H9 (cell line): Measurements from ENCODE around the gene GPC6. TPM values are rescaled to one million over a fixed set of nuclear protein-coding genes. Genes with fewer than 3 reads are reported as not detected.

Experiments used
- DNase-seq: peaks from one replicate; pipeline ENCODE4 v3.0.0-alpha.2; 2017
- H2AFZ ChIP-seq: one replicate; pipeline ENCODE4 v1.6.1; 2013; ENCODE audit warnings: mild to moderate bottlenecking, low read length, control low read depth, moderate library complexity
- H2AK5ac ChIP-seq: 2 replicates; pipeline ENCODE4 v1.6.1; 2013; ENCODE audit warnings: low read length, control low read depth, mixed read lengths; ENCODE audit not compliant: insufficient read length
- H2BK120ac ChIP-seq: one replicate; pipeline ENCODE4 v1.6.1; 2013; ENCODE audit warnings: low read depth, mild to moderate bottlenecking, low read length, control low read depth, inconsistent platforms; ENCODE audit not compliant: poor library complexity, severe bottlenecking
- H2BK12ac ChIP-seq: 2 replicates; pipeline ENCODE4 v1.6.1; 2013; ENCODE audit warnings: low read length, control low read depth, mixed read lengths, low read depth; ENCODE audit not compliant: insufficient read length
- H2BK15ac ChIP-seq: 2 replicates; pipeline ENCODE4 v1.6.1; 2013; ENCODE audit warnings: low read depth, low read length, control low read depth
- H2BK20ac ChIP-seq: one replicate; pipeline ENCODE4 v1.6.1; 2013; ENCODE audit warnings: low read depth, mild to moderate bottlenecking, low read length, control low read depth, inconsistent platforms; ENCODE audit not compliant: poor library complexity, severe bottlenecking
- H2BK5ac ChIP-seq: 2 replicates; pipeline ENCODE4 v1.6.1; 2013; ENCODE audit warnings: low read length, control low read depth, mixed read lengths; ENCODE audit not compliant: insufficient read length
- H3K14ac ChIP-seq: 2 replicates; pipeline ENCODE4 v1.6.1; 2013; ENCODE audit warnings: low read length, control low read depth; ENCODE audit not compliant: insufficient read depth
- H3K18ac ChIP-seq: 2 replicates; pipeline ENCODE4 v1.6.1; 2013; ENCODE audit warnings: low read depth, mild to moderate bottlenecking, mixed read lengths, low read length, control low read depth; ENCODE audit not compliant: insufficient read length
- H3K23ac ChIP-seq: 2 replicates; pipeline ENCODE4 v1.6.1; 2013; ENCODE audit warnings: low read length, control low read depth, mixed read lengths, low read depth; ENCODE audit not compliant: insufficient read length
- H3K23me2 ChIP-seq: 2 replicates; pipeline ENCODE4 v1.6.1; 2013; ENCODE audit warnings: low read depth, mild to moderate bottlenecking, mixed read lengths, low read length, control low read depth; ENCODE audit not compliant: insufficient read length, poor library complexity, severe bottlenecking
- H3K27ac ChIP-seq: 2 replicates; pipeline ENCODE4 v1.5.1; 2013; ENCODE audit warnings: low read length, control low read depth, mixed read lengths, low read depth; ENCODE audit not compliant: insufficient read length
- H3K27me3 ChIP-seq: 2 replicates; pipeline ENCODE4 v1.6.1; 2013; ENCODE audit warnings: low read length, control low read depth, inconsistent platforms; ENCODE audit not compliant: insufficient read depth
- H3K4ac ChIP-seq: 2 replicates; pipeline ENCODE4 v1.6.1; 2013; ENCODE audit warnings: low read depth, mild to moderate bottlenecking, control low read depth, inconsistent platforms, low read length, moderate library complexity
- H3K4me1 ChIP-seq: 2 replicates; pipeline ENCODE4 v1.6.1; 2013; ENCODE audit warnings: low read length, control low read depth, inconsistent platforms; ENCODE audit not compliant: insufficient read depth
- H3K4me2 ChIP-seq: 2 replicates; pipeline ENCODE4 v1.6.1; 2013; ENCODE audit warnings: low read length, control low read depth, mixed read lengths; ENCODE audit not compliant: insufficient read length, insufficient read depth
- H3K56ac ChIP-seq: 2 replicates; pipeline ENCODE4 v1.6.1; 2013; ENCODE audit warnings: low read depth, mild to moderate bottlenecking, mixed read lengths, low read length, control low read depth; ENCODE audit not compliant: insufficient read length
- H3K79me1 ChIP-seq: 2 replicates; pipeline ENCODE4 v1.6.1; 2013; ENCODE audit warnings: low read depth, mild to moderate bottlenecking, moderate library complexity, low read length, control low read depth, inconsistent platforms; ENCODE audit not compliant: insufficient read depth, poor library complexity, severe bottlenecking
- H3K79me2 ChIP-seq: 2 replicates; pipeline ENCODE4 v1.6.1; 2013; ENCODE audit warnings: low read length, control low read depth, inconsistent platforms; ENCODE audit not compliant: insufficient read depth
- H3K9ac ChIP-seq: 2 replicates; pipeline ENCODE4 v1.6.1; 2013; ENCODE audit warnings: low read length, control low read depth, mixed read lengths; ENCODE audit not compliant: insufficient read length; ENCODE audit errors: extremely low read depth
- H3K9me3 ChIP-seq: one replicate; pipeline ENCODE4 v1.6.1; 2013; ENCODE audit warnings: low read depth, low read length, inconsistent platforms; ENCODE audit not compliant: control insufficient read depth
- H3T11ph ChIP-seq: one replicate; pipeline ENCODE4 v1.6.1; 2013; ENCODE audit warnings: mild to moderate bottlenecking, low read length, control low read depth, inconsistent platforms
- H4K20me1 ChIP-seq: one replicate; pipeline ENCODE4 v1.6.1; 2013; ENCODE audit not compliant: control insufficient read depth, insufficient read length, insufficient read depth
- H4K5ac ChIP-seq: 2 replicates; pipeline ENCODE4 v1.6.1; 2013; ENCODE audit warnings: low read depth, mild to moderate bottlenecking, mixed read lengths, low read length, control low read depth; ENCODE audit not compliant: insufficient read length
- H4K8ac ChIP-seq: replicated peaks from 2 replicates; pipeline ENCODE4 v1.6.1; 2013; ENCODE audit warnings: low read length, control low read depth, mixed read lengths, low read depth; ENCODE audit not compliant: insufficient read length
- H4K91ac ChIP-seq: 2 replicates; pipeline ENCODE4 v1.6.1; 2013; ENCODE audit warnings: low read depth, mild to moderate bottlenecking, moderate library complexity, mixed read lengths, low read length, control low read depth; ENCODE audit not compliant: insufficient read length
- H3K27ac Mint-ChIP-seq, 3 experiments: 2 replicates in 2 of 3; 3 replicates in 1 of 3; pipeline ENCODE4 v1.8.0; 2020 to 2021; ENCODE audit warnings: mixed read lengths in 3 of 3, mild to moderate bottlenecking in 1 of 3, moderate library complexity in 1 of 3
- H3K27me3 Mint-ChIP-seq: 2 replicates; pipeline ENCODE4 v1.8.0; 2021; ENCODE audit warnings: low read depth, mild to moderate bottlenecking, moderate library complexity, mixed read lengths
- H3K36me3 Mint-ChIP-seq, 3 experiments: 2 replicates in 2 of 3; 3 replicates in 1 of 3; pipeline ENCODE4 v1.8.0; 2020 to 2021; ENCODE audit warnings: low read depth in 3 of 3, mixed read lengths in 3 of 3; ENCODE audit not compliant: insufficient read depth in 1 of 3
- H3K4me1 Mint-ChIP-seq, 2 experiments: 2 replicates each; pipeline ENCODE4 v1.8.0; 2020; ENCODE audit warnings: mixed read lengths in 2 of 2
- H3K4me3 Mint-ChIP-seq, 2 experiments: 2 replicates in 1 of 2; 3 replicates in 1 of 2; pipeline ENCODE4 v1.8.0; 2020 to 2021; ENCODE audit warnings: mild to moderate bottlenecking in 2 of 2, mixed read lengths in 2 of 2, moderate library complexity in 1 of 2
- H3K9me3 Mint-ChIP-seq, 2 experiments: 2 replicates in 1 of 2; 3 replicates in 1 of 2; pipeline ENCODE4 v1.8.0; 2020; ENCODE audit warnings: mild to moderate bottlenecking in 2 of 2, mixed read lengths in 2 of 2, moderate library complexity in 1 of 2
- CTCF ChIP-seq: fragments of 200-600 bp; sonication (generic); conservative IDR thresholded peaks from 3 replicates; pipeline ENCODE4 v1.8.0; 2021; ENCODE audit warnings: antibody characterized with exemption, mild to moderate bottlenecking
- total RNA-seq: library from RNA; stranded (reverse); gene quantifications from 2 replicates; pipeline ENCODE4 v1.2.1, GENCODE V29; 2021

Gene GPC6
- total RNA-seq, 1 experiment from 2014 or later = 15.6 TPM

GRCh38 chr13:94454334-94454733 is 1227.7 kb downstream of the GPC6 start:
- Histone ChIP-seq H3K18ac (no peak overlapping the region), H4K91ac (no peak overlapping the region), H3K23me2 (no peaks in the 10 kb centered on the region), H3K4ac (no peak overlapping the region), H3K4me2 (no peak overlapping the region), H3K14ac (no peak overlapping the region), H2BK5ac (no peak overlapping the region), H3K4me1 (no peaks in the 10 kb centered on the region), H3K56ac (no peak overlapping the region), H3T11ph (no peak overlapping the region), H3K79me2 (no peaks in the 10 kb centered on the region), H4K5ac (no peak overlapping the region), H4K20me1 (no peaks in the 10 kb centered on the region), H2BK120ac (no peak overlapping the region), H3K27me3 (no peaks in the 10 kb centered on the region), H3K9me3 (no peaks in the 10 kb centered on the region), H2AFZ (no peak overlapping the region), H3K9ac (no peak overlapping the region), H3K23ac (no peak overlapping the region), H4K8ac (no peak overlapping the region), H3K27ac (no peak overlapping the region), H2AK5ac (no peak overlapping the region), H3K79me1 (no peaks in the 10 kb centered on the region), H2BK15ac (no peak overlapping the region), H2BK20ac (no peak overlapping the region), H2BK12ac (no peak overlapping the region)
- Mint-ChIP-seq H3K27me3 (no peaks in the 10 kb centered on the region), H3K27ac (no peak overlapping the region), H3K4me1 (no peaks in the 10 kb centered on the region), H3K9me3 (no peaks in the 10 kb centered on the region), H3K4me3 (no peak overlapping the region), H3K36me3 (no peaks in the 10 kb centered on the region)
- no peak for DNase-seq
- no peak for TF ChIP-seq CTCF
